AG04449 (cell line): ENCODE measurements around the gene MED16.

Experiments used
- CTCF ChIA-PET: fragments of 350-600 bp; formaldehyde crosslinking; extraction: SDS; loops from one replicate; lab custom pipeline; 2021; ENCODE audit warnings: antibody characterized with exemption; lab: Yijun Ruan, JAX
- POLR2A ChIA-PET: fragments of 400-600, 350-600 bp; formaldehyde crosslinking; extraction: SDS; loops from one replicate; lab custom pipeline; 2020; ENCODE audit warnings: antibody characterized with exemption, inconsistent platforms; lab: Yijun Ruan, JAX
- DNase-seq: peaks from one replicate; pipeline ENCODE4 v3.0.0-alpha.2; 2010; ENCODE audit warnings: low read depth, low spot score
- H3K4me3 ChIP-seq: 2 replicates; pipeline ENCODE4 v1.5.1; 2011; ENCODE audit warnings: low read depth, mild to moderate bottlenecking, control low read depth, low read length
- TF ChIP-seq, protein P1 (sequence below): IDR thresholded peaks from one replicate; pipeline ENCODE4 v1.5.1; 2011; ENCODE audit warnings: mild to moderate bottlenecking, moderate library complexity, low read length, control low read depth, inconsistent platforms; ENCODE audit not compliant: insufficient read depth; ENCODE audit errors: missing control alignments

MED16 gene

DNA sequence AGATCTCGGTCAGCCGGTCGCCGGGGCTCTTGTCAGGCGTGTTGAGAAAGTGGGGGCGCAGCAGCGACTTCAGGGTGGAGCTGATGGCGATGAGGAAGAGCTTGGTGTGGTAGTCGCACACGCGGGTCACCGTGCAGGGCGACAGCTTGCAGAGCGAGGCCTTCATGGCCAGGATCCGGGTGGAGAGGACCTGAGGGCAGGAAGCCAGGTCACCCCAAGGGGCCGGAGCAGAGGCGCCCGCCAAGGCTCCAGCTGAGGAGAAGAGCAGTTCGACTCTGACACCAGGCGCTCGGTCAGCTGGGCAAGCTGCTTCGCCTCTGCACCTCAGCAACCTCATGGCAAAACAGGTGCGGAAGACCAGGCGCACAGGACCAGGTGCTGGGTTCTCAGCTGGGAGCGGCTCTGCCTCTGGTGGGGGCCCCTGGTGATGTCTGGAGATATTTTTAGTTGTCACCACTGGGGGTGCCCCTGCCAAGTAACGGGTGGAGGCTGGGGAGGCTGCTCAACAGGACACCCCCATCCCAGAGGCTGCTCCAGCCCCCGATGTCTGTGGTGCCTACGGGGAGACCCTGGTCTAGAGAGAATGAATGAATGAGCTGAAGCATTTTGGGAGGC, 17.6 kb downstream of the MED16 start:
- CTCF ChIA-PET = interaction anchor here (0.9 to 1.7 kb wide), 2 partner anchors 19 to 107 kb away, joined by 3 to 7 read pairs; no protein-coding TSS in a partner anchor
- TF ChIP-seq, protein P1, sequence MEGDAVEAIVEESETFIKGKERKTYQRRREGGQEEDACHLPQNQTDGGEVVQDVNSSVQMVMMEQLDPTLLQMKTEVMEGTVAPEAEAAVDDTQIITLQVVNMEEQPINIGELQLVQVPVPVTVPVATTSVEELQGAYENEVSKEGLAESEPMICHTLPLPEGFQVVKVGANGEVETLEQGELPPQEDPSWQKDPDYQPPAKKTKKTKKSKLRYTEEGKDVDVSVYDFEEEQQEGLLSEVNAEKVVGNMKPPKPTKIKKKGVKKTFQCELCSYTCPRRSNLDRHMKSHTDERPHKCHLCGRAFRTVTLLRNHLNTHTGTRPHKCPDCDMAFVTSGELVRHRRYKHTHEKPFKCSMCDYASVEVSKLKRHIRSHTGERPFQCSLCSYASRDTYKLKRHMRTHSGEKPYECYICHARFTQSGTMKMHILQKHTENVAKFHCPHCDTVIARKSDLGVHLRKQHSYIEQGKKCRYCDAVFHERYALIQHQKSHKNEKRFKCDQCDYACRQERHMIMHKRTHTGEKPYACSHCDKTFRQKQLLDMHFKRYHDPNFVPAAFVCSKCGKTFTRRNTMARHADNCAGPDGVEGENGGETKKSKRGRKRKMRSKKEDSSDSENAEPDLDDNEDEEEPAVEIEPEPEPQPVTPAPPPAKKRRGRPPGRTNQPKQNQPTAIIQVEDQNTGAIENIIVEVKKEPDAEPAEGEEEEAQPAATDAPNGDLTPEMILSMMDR = no peak

DNA sequence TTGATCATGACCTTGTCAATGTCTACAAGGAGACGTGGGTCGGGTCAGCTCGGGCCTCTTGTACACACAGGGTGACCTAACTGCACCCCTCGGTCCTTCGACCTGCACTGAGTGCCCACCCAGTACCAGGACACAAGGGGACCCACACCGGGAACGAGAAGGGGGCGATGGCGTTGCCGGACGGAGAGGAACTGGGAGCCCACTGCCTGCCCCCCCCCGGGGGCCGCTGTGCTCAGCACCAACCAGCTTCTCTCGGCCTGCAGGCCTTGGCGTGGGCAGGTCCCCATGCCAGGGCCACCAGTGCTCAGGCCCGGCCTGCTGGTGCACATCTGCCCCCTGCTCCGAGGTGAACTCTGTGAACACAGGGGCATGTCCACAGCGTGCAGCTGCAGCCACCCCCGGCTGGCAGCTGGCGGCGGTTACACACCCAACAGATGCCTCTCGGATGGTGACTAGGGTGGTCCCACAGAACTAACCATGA, 19.4 kb downstream of the MED16 start:
- ChIA-PET CTCF (interaction anchor here (0.6 to 1.5 kb wide), 2 partner anchors 9 to 104 kb away, joined by 3 read pairs; no protein-coding TSS in a partner anchor), POLR2A (no interaction called here)
- DNase-seq = no peak
- H3K4me3 ChIP-seq = no peak overlapping the region
- TF ChIP-seq, protein P1 = no peak

More for the DNA sequence above, 17.6 kb downstream of the MED16 start:
- no peak for DNase-seq
- POLR2A ChIA-PET = no interaction called here
- no peak overlapping the region for H3K4me3 ChIP-seq

DNA sequence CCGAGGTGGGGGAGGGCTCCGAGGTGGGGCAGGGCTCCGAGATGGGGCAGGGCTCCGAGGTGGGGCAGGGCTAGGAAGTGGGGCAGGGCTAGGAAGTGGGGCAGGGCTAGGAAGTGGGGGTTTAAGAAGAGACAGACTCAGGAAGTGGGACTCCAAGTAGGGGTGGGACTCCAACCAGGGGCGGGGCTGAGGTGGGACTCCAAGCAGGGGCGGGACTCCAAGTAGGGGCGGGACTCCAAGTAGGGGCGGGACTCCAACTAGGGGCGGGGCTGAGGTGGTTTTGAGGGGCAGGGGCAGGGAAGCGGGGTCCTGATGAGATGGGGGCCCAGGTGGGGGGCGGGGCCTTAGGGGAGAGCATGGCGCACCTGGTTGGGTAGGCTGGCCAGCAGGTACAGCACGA, 19.9 kb downstream of the MED16 start:
- H3K4me3 ChIP-seq = no peak overlapping the region
- CTCF ChIA-PET = interaction anchor here (0.6 to 1.5 kb wide), 2 partner anchors 9 to 103 kb away, joined by 3 read pairs; no protein-coding TSS in a partner anchor
- no peak for DNase-seq
- TF ChIP-seq, protein P1 = no peak
- POLR2A ChIA-PET = no interaction called here

DNA sequence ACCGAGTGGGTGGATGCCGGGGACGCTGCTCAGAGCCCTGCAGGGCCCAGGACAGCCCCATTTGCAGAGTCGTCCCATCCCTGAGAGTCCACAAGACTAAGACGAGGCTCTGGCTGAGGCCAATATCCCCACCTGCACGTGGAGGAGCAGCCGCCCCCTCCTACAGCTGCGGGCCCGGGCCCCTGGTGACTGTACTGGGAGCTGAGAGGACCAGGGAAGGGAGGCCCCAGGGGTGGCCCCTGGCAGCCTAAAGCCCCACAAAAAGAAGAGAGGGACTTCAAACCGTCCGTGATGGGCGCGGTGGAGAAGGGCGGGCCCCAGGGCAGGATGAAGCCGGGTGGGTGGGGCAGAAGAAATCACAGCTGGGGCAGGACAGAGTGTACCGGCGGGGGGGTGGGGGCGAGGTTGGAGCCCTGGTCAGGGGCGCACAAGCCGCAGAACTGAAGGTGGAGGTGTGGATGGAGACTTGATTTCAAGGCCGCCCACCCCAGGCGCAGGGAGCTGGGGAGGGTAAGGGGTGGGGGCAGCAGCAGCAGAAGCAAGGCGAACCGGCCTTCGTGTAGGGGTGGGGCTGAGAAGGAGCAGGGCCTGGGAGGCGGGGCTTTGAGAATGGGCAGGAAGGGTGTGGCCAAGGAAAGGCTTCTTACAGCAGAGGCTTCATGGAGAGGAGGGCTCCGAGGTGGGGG, 20.6 kb downstream of the MED16 start:
- ChIA-PET CTCF (no interaction called here), POLR2A (no interaction called here)
- no peak overlapping the region for H3K4me3 ChIP-seq
- TF ChIP-seq, protein P1 = no peak
- no peak for DNase-seq

DNA sequence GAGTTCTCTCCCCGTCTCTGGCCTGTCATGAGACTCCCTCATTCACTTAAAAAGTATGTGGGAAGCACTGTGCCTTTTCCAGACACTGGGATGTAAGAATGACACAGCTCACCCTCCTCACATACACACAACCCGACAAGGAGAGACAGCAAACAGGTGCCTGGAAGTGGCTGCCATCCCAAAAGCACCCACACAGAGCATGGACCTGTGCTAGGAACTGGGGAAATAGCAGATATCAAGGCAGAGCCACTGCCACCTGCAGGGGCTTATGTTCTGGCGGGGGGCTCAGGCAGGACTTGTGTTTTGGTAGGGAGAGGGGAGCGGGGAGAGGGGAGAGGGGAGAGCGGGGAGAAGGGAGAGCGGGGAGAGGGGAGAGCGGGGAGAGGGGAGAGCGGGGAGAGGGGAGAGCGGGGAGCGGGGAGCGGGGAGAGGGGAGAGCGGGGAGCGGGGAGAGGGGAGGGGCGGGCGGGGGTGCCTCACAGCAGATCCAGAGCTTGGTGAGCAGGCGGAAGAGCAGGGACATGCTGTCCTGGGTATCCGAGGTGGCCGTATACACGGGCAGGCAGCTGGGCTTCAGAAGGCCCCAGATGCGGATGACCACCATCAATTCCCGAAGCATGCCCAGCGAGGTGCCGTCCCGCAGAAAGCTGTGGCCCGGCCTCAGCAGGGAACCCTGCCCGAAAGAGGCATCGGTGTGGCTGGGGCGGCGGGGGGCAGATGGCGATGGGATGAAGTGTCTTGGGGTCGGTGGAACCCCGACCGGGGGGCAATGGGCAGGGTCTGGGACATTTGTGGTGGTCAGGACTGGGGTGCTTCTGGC, 21.3 kb downstream of the MED16 start:
- TF ChIP-seq, protein P1 = no peak
- no peak for DNase-seq
- ChIA-PET POLR2A (no interaction called here), CTCF (interaction anchor here (1.2 kb wide), 1 partner anchor 14 kb away, joined by 4 read pairs; no protein-coding TSS in a partner anchor)
- no peak overlapping the region for H3K4me3 ChIP-seq
